IMR-90 (cell line): ENCODE results near the gene PDCD1. TPM values are rescaled to one million over a fixed set of nuclear protein-coding genes. Genes with fewer than 3 reads are reported as not detected.

Experiments
- ATAC-seq: fragments of 200-7000 bp; cut with Tn5 transposase; 2 replicates; pipeline ENCODE4 v1.9.1; 2020; ENCODE audit warnings: low read depth, mild to moderate bottlenecking, moderate library complexity
- BruUV-seq: library from RNA; stranded (reverse); fragments of 400-500 nt; replicated peaks from 2 replicates; lab custom pipeline; 2021; lab: Mats Ljungman, UMichigan
- CTCF ChIA-PET: fragments of 300-600 bp; formaldehyde crosslinking; extraction: SDS; loops from one replicate; lab custom pipeline; 2021; ENCODE audit warnings: antibody characterized with exemption; lab: Yijun Ruan, JAX
- POLR2A ChIA-PET: fragments of 300-600 bp; sonication (Branson Sonifier 250); formaldehyde crosslinking; loops from one replicate; lab custom pipeline; 2022; ENCODE audit warnings: antibody characterized with exemption; ENCODE audit not compliant: unreplicated experiment; lab: Charles Lee
- DNase-seq: peaks from one replicate; pipeline ENCODE4 v3.0.0; 2013
- H2AFZ ChIP-seq: replicated peaks from 2 replicates; pipeline ENCODE3; 2013; ENCODE audit warnings: low read length, mild to moderate bottlenecking; ENCODE audit not compliant: poor library complexity
- H2AK5ac ChIP-seq: 2 replicates; pipeline ENCODE4 v1.6.1; 2013; ENCODE audit warnings: low read depth, low read length, inconsistent platforms
- H2AK9ac ChIP-seq: replicated peaks from 2 replicates; pipeline ENCODE3; 2013; ENCODE audit warnings: mild to moderate bottlenecking, low read depth, low read length, moderate library complexity; ENCODE audit not compliant: poor library complexity
- H2BK120ac ChIP-seq: 2 replicates; pipeline ENCODE4 v1.6.1; 2013; ENCODE audit warnings: low read depth, low read length, inconsistent platforms
- H2BK15ac ChIP-seq: 3 replicates; pipeline ENCODE4 v1.6.1; 2013; ENCODE audit warnings: low read depth, low read length, inconsistent platforms
- H2BK20ac ChIP-seq: 2 replicates; pipeline ENCODE4 v1.6.1; 2013; ENCODE audit warnings: low read depth, mild to moderate bottlenecking, inconsistent platforms, low read length, moderate library complexity
- H2BK5ac ChIP-seq: 2 replicates; pipeline ENCODE4 v1.6.1; 2013; ENCODE audit warnings: mild to moderate bottlenecking, low read depth, low read length, inconsistent platforms; ENCODE audit not compliant: poor library complexity, severe bottlenecking
- H3K14ac ChIP-seq: replicated peaks from 2 replicates; pipeline ENCODE4 v1.6.1; 2013; ENCODE audit warnings: low read depth, low read length, inconsistent platforms
- H3K18ac ChIP-seq: 2 replicates; pipeline ENCODE4 v1.6.1; 2013; ENCODE audit warnings: low read depth, low read length, control low read depth
- H3K23ac ChIP-seq: 2 replicates; pipeline ENCODE4 v1.6.1; 2013; ENCODE audit warnings: low read depth, low read length, inconsistent platforms
- H3K27ac ChIP-seq: 2 replicates; pipeline ENCODE4 v1.5.1; 2013; ENCODE audit warnings: mild to moderate bottlenecking, control low read depth, low read length; ENCODE audit not compliant: insufficient read depth
- H3K27me3 ChIP-seq: 2 replicates; pipeline ENCODE4 v1.6.1; 2013; ENCODE audit warnings: low read length; ENCODE audit not compliant: control insufficient read depth, insufficient read depth
- H3K36me3 ChIP-seq: 2 replicates; pipeline ENCODE4 v1.6.1; 2013; ENCODE audit warnings: low read length, mixed read lengths; ENCODE audit not compliant: control insufficient read depth, insufficient read depth
- H3K4ac ChIP-seq: 2 replicates; pipeline ENCODE4 v1.6.1; 2013; ENCODE audit warnings: low read depth, low read length, inconsistent platforms
- H3K4me1 ChIP-seq: 2 replicates; pipeline ENCODE4 v1.6.1; 2013; ENCODE audit warnings: low read length, mixed read lengths; ENCODE audit not compliant: control insufficient read depth, insufficient read depth
- H3K4me2 ChIP-seq: 2 replicates; pipeline ENCODE4 v1.6.1; 2013; ENCODE audit warnings: low read depth, mild to moderate bottlenecking, control low read depth, low read length, moderate library complexity
- H3K4me3 ChIP-seq: 2 replicates; pipeline ENCODE4 v1.5.1; 2013; ENCODE audit warnings: low read depth, mild to moderate bottlenecking, control low read depth, low read length, moderate library complexity; ENCODE audit not compliant: insufficient read depth
- H3K56ac ChIP-seq: 2 replicates; pipeline ENCODE4 v1.6.1; 2013; ENCODE audit warnings: low read length, inconsistent platforms; ENCODE audit not compliant: insufficient read depth; ENCODE audit errors: extremely low read depth
- H3K79me1 ChIP-seq, 2 experiments: 2 replicates each; pipeline ENCODE4 v1.6.1; 2013; ENCODE audit warnings: low read length in 2 of 2, inconsistent platforms in 1 of 2, low read depth in 1 of 2
- H3K9ac ChIP-seq: 2 replicates; pipeline ENCODE4 v1.6.1; 2013; ENCODE audit warnings: low read depth, low read length, control low read depth
- H3K9me1 ChIP-seq: 2 replicates; pipeline ENCODE4 v1.6.1; 2013; ENCODE audit warnings: low read length, inconsistent platforms; ENCODE audit not compliant: insufficient read depth
- H3K9me3 ChIP-seq: 2 replicates; pipeline ENCODE4 v1.6.1; 2013; ENCODE audit warnings: low read length; ENCODE audit not compliant: control insufficient read depth, insufficient read depth
- H4K20me1 ChIP-seq: 2 replicates; pipeline ENCODE4 v1.6.1; 2013; ENCODE audit warnings: low read length, inconsistent platforms; ENCODE audit not compliant: insufficient read depth
- H4K5ac ChIP-seq: 2 replicates; pipeline ENCODE4 v1.6.1; 2013; ENCODE audit warnings: mild to moderate bottlenecking, low read depth, low read length, control low read depth
- H4K8ac ChIP-seq, 2 experiments: 2 replicates each; pipeline ENCODE4 v1.6.1; 2013; ENCODE audit warnings: low read depth in 2 of 2, low read length in 2 of 2, control low read depth in 1 of 2, inconsistent platforms in 1 of 2
- H4K91ac ChIP-seq: 2 replicates; pipeline ENCODE4 v1.6.1; 2013; ENCODE audit warnings: low read depth, low read length, inconsistent platforms; ENCODE audit not compliant: insufficient read depth
- BHLHE40 ChIP-seq: fragments of 150-350 bp; IDR thresholded peaks from 2 replicates; pipeline ENCODE4 v1.6.1; 2016; ENCODE audit warnings: mild to moderate bottlenecking, low read depth, low read length
- CEBPB ChIP-seq: IDR thresholded peaks from 2 replicates; pipeline ENCODE4 v1.6.1; 2012; ENCODE audit warnings: low read depth, low read length, improper control_type of control experiment
- CHD1 ChIP-seq: IDR thresholded peaks from 2 replicates; pipeline ENCODE4 v1.6.1; 2012; ENCODE audit warnings: low read depth, low read length, improper control_type of control experiment
- ELK1 ChIP-seq: fragments of 150-350 bp; IDR thresholded peaks from 2 replicates; pipeline ENCODE4 v1.6.1; 2016; ENCODE audit warnings: low read depth, mild to moderate bottlenecking, low read length, moderate library complexity, borderline replicate concordance
- FOS ChIP-seq: fragments of 150-350 bp; IDR thresholded peaks from 2 replicates; pipeline ENCODE4 v1.6.1; 2016; ENCODE audit warnings: low read depth, low read length
- MAFK ChIP-seq: IDR thresholded peaks from 2 replicates; pipeline ENCODE4 v1.6.1; 2012; ENCODE audit warnings: low read depth, low read length, improper control_type of control experiment
- MAZ ChIP-seq: IDR thresholded peaks from 2 replicates; pipeline ENCODE4 v1.6.1; 2012; ENCODE audit warnings: low read depth, mild to moderate bottlenecking, low read length, improper control_type of control experiment, moderate library complexity, borderline replicate concordance
- MXI1 ChIP-seq: IDR thresholded peaks from 2 replicates; pipeline ENCODE4 v1.6.1; 2012; ENCODE audit warnings: low read depth, mild to moderate bottlenecking, low read length, moderate library complexity, borderline replicate concordance
- NFE2L2 ChIP-seq: fragments of 150-350 bp; IDR thresholded peaks from 2 replicates; pipeline ENCODE4 v1.6.1; 2016; ENCODE audit warnings: low read depth, mild to moderate bottlenecking, low read length
- POLR2A ChIP-seq: IDR thresholded peaks from 2 replicates; pipeline ENCODE4 v1.6.1; 2012; ENCODE audit warnings: mild to moderate bottlenecking, low read depth, low read length
- RAD21 ChIP-seq: IDR thresholded peaks from 2 replicates; pipeline ENCODE4 v1.6.1; 2012; ENCODE audit warnings: low read length, improper control_type of control experiment
- RCOR1 ChIP-seq: IDR thresholded peaks from 2 replicates; pipeline ENCODE4 v1.6.1; 2012; ENCODE audit warnings: mild to moderate bottlenecking, low read length, improper control_type of control experiment; ENCODE audit not compliant: insufficient replicate concordance
- RFX5 ChIP-seq: IDR thresholded peaks from 2 replicates; pipeline ENCODE4 v1.8.0; 2012; ENCODE audit warnings: low read depth, mild to moderate bottlenecking, low read length, moderate library complexity
- SMC3 ChIP-seq: fragments of 150-350 bp; IDR thresholded peaks from 2 replicates; pipeline ENCODE4 v1.6.1; 2016; ENCODE audit warnings: low read depth, mild to moderate bottlenecking, antibody characterized with exemption, low read length, moderate library complexity
- USF2 ChIP-seq: fragments of 150-350 bp; IDR thresholded peaks from 2 replicates; pipeline ENCODE4 v1.6.1; 2017; ENCODE audit warnings: mild to moderate bottlenecking, antibody characterized with exemption, low read length, low read depth
- WGBS, 2 experiments: methylation state at CpG; one replicate each; pipeline versions ENCODE4 v1.1.5 to v1.1.7; 2013; ENCODE audit warnings: missing lambda C conversion rate in 2 of 2; ENCODE audit not compliant: insufficient read length in 1 of 2; ENCODE audit errors: extremely low coverage in 2 of 2; 5-methylcytosine and 5-hydroxymethylcytosine counted together
- dilution Hi-C: fragments of 300-500 bp; cut with HindIII; formaldehyde crosslinking; loops from one replicate; pipeline ENCODE4 v1.14.3; 2018; ENCODE audit warnings: low sequenced_read_pairs; ENCODE audit not compliant: unreplicated experiment
- in situ Hi-C: fragments of 300-500 bp; cut with MboI; formaldehyde crosslinking; loops from 3 replicates; pipeline ENCODE4 v1.14.3; 2019; ENCODE audit warnings: low sequenced_read_pairs, inconsistent platforms, mixed read lengths
- intact Hi-C: fragments of 100-400 bp; cut with micrococcal nuclease; formaldehyde crosslinking; loops from 2 replicates; pipeline ENCODE4 v1.10.0; 2022
- polyA plus RNA-seq, 3 experiments: library from polyadenylated mRNA; depleted of rRNA; stranded (reverse); fragments of >200 nt; gene quantifications; 2 replicates each; pipeline ENCODE4 v1.2.3, GENCODE V29; 2012; ENCODE audit warnings: low replicate concordance in 1 of 3
- total RNA-seq: library from RNA; depleted of rRNA; stranded (reverse); fragments of >200 nt; gene quantifications from 2 replicates; pipeline ENCODE4 v1.2.3, GENCODE V29; 2012

PDCD1 gene
- total and polyA plus RNA-seq, 2 of the 4 experiments (the other 2 are of a cell fraction): not detected

- no peak overlapping the region for H3K4me2 ChIP-seq
- in situ Hi-C loops: no loop called here
- POLR2A ChIA-PET: no interaction called here
- no peak for TF ChIP-seq NFE2L2
- TF ChIP-seq CEBPB: no peak
- no peak for TF ChIP-seq ELK1
- no peak for TF ChIP-seq CHD1
- no peak for TF ChIP-seq RAD21
- no peak for TF ChIP-seq RCOR1
- TF ChIP-seq MAZ: no peak
- no peak for TF ChIP-seq RFX5
- TF ChIP-seq BHLHE40: no peak
- TF ChIP-seq SMC3: no peak
- no peak for TF ChIP-seq MXI1
- no peak for TF ChIP-seq POLR2A
- TF ChIP-seq FOS: no peak
- TF ChIP-seq USF2: no peak
- no peak for TF ChIP-seq MAFK
Measured at GRCh38 chr2:241860184-241861078, 1.7 kb upstream of the PDCD1 start.

More at GRCh38 chr2:241860184-241861078, 1.7 kb upstream of the PDCD1 start:
- Histone ChIP-seq H4K20me1 (no peaks in the 10 kb centered on the region; the same call in none of the 2 replicates), H3K4me3 (no peak overlapping the region), H3K56ac (no peak overlapping the region), H2BK20ac (no peak overlapping the region), H3K4me1 (no peaks in the 10 kb centered on the region; the same call in 1 of the 2 replicates), H2AK9ac (peak overlapping the region; percentile 5), H2BK120ac (no peak overlapping the region), H2BK5ac (no peak overlapping the region), H3K9ac (no peak overlapping the region), H3K27ac (no peak overlapping the region), H3K79me1 (no peaks in the 10 kb centered on the region), H3K9me3 (no peaks in the 10 kb centered on the region), H3K4ac (no peak overlapping the region), H3K14ac (no peak overlapping the region), H3K18ac (no peak overlapping the region), H2BK15ac (no peak overlapping the region), H2AK5ac (no peak overlapping the region), H3K27me3 (peaks cover 4% of the 10 kb centered on the region), H3K23ac (no peak overlapping the region), H4K8ac (no peak overlapping the region), H4K5ac (no peak overlapping the region), H3K36me3 (no peaks in the 10 kb centered on the region), H4K91ac (no peak overlapping the region), H3K9me1 (peaks cover 14% of the 10 kb centered on the region), H2AFZ (peak overlapping the region; percentile 87)
- ATAC-seq: peak; percentile 21
- intact Hi-C loops (no loop called here), dilution Hi-C loops (no loop called here)
- CTCF ChIA-PET: interaction anchor here (1.5 kb wide), 1 partner anchor 8 kb away, joined by 4 read pairs; no protein-coding TSS in a partner anchor
- no peak for DNase-seq
- WGBS, 2 experiments: 70% methylated on average over 2 of the region's 10 CpGs; no CpG with 5 or more reads in 1 of the 2 experiments
- no TSS peak for BruUV-seq
